Stomach smooth muscle (tissue), 2 donors: ENCODE data around the gene STYXL2.

ENCODE experiments used
- H3K27ac ChIP-seq: one replicate; pipeline ENCODE4 v1.7.0; 2013; ENCODE audit warnings: mild to moderate bottlenecking, low read length, inconsistent platforms
- H3K27me3 ChIP-seq, 2 donors: one replicate each; pipeline ENCODE4 v1.7.0; 2013; ENCODE audit warnings: low read length in 2 of 2; ENCODE audit not compliant: insufficient read depth in 2 of 2, control insufficient read depth in 1 of 2
- H3K36me3 ChIP-seq, 2 donors: one replicate each; pipeline ENCODE4 v1.7.0; 2013; ENCODE audit warnings: low read length in 2 of 2; ENCODE audit not compliant: control insufficient read depth in 2 of 2, insufficient read depth in 2 of 2
- H3K4me1 ChIP-seq: one replicate; pipeline ENCODE4 v1.7.0; 2013; ENCODE audit warnings: low read length; ENCODE audit not compliant: control insufficient read depth, insufficient read depth
- H3K4me3 ChIP-seq, 2 donors: one replicate each; pipeline ENCODE4 v1.7.0; 2013; ENCODE audit warnings: low read length in 2 of 2
- H3K9ac ChIP-seq, 2 donors: one replicate each; pipeline ENCODE4 v1.7.0; 2013; ENCODE audit warnings: low read length in 2 of 2, mild to moderate bottlenecking in 1 of 2
- H3K9me3 ChIP-seq, 2 donors: one replicate each; pipeline ENCODE4 v1.7.0; 2013; ENCODE audit warnings: low read length in 2 of 2; ENCODE audit not compliant: control insufficient read depth in 2 of 2
- donor health status: healthy.
- donor health status: Pancreatic carcinoma.

Gene STYXL2

GRCh38 chr1:167077868-167078210 lies 16.0 kb upstream of the STYXL2 start:
- Histone ChIP-seq H3K4me1 (no peaks in the 10 kb centered on the region), H3K27me3 (peaks cover 4 to 5% of the 10 kb centered on the region in 2 donors), H3K9me3 (no peaks in the 10 kb centered on the region), H3K9ac (no peak overlapping the region), H3K36me3 (no peaks in the 10 kb centered on the region), H3K4me3 (no peak overlapping the region), H3K27ac (no peak overlapping the region)

GRCh38 chr1:167081594-167082156 lies 12.2 kb upstream of the STYXL2 start:
- Histone ChIP-seq H3K27me3 (peaks cover 4 to 7% of the 10 kb centered on the region in 2 donors), H3K4me1 (no peaks in the 10 kb centered on the region), H3K4me3 (no peak overlapping the region), H3K9me3 (no peaks in the 10 kb centered on the region), H3K27ac (no peak overlapping the region), H3K36me3 (no peaks in the 10 kb centered on the region), H3K9ac (no peak overlapping the region)

DNA sequence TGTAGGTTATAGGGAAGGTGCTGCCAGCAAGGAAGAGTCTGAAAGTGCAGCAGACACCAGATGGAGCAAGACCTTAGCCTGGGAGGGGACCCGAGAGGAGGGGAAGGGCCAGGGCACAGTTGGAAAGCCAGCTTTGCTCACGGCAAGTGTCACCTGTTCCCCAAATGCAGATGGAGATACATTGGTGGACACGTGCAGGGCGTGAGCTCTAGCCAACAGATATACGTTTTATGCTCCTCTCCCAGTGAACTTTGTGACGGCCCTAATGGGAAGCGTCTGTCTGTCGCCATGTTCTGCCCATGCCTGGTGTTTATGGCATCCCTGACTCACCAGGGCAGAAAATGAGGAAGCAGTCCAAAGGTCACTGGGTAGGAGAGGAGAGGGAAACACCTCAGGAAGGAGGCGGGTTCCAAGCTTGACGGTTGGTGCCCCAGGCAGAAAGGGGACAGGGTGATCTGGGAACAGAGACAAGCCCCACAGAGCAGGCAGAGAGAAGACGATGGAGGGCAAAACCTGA lies 11.3 kb upstream of the STYXL2 start:
- H3K9ac ChIP-seq = no peak overlapping the region
- no peaks in the 10 kb centered on the region for H3K4me1 ChIP-seq
- no peak overlapping the region for H3K4me3 ChIP-seq
- H3K27me3 ChIP-seq = peaks cover 4 to 7% of the 10 kb centered on the region in 2 donors
- H3K9me3 ChIP-seq = no peaks in the 10 kb centered on the region
- no peaks in the 10 kb centered on the region for H3K36me3 ChIP-seq
- no peak overlapping the region for H3K27ac ChIP-seq

GRCh38 chr1:167083066-167083665 lies 10.7 kb upstream of the STYXL2 start:
- Histone ChIP-seq H3K27ac (no peak overlapping the region), H3K36me3 (no peaks in the 10 kb centered on the region), H3K27me3 (peaks cover 4 to 7% of the 10 kb centered on the region in 2 donors), H3K4me3 (no peak overlapping the region), H3K9me3 (no peaks in the 10 kb centered on the region), H3K4me1 (no peaks in the 10 kb centered on the region), H3K9ac (no peak overlapping the region)

- Histone ChIP-seq H3K9me3 (no peaks in the 10 kb centered on the region), H3K36me3 (no peaks in the 10 kb centered on the region), H3K27me3 (peaks cover 4 to 7% of the 10 kb centered on the region in 2 donors), H3K4me1 (no peaks in the 10 kb centered on the region), H3K4me3 (no peak overlapping the region), H3K27ac (no peak overlapping the region), H3K9ac (no peak overlapping the region)
Observed at GRCh38 chr1:167083871-167084270, 10.0 kb upstream of the STYXL2 start.

GRCh38 chr1:167084757-167085156 lies 9.1 kb upstream of the STYXL2 start:
- Histone ChIP-seq H3K4me3 (no peak overlapping the region), H3K27ac (no peak overlapping the region), H3K9me3 (no peaks in the 10 kb centered on the region), H3K27me3 (peaks cover 4 to 7% of the 10 kb centered on the region in 2 donors), H3K4me1 (no peaks in the 10 kb centered on the region), H3K9ac (no peak overlapping the region), H3K36me3 (no peaks in the 10 kb centered on the region)

GRCh38 chr1:167086033-167086432 lies 7.8 kb upstream of the STYXL2 start:
- H3K27ac ChIP-seq = no peak overlapping the region
- no peak overlapping the region for H3K4me3 ChIP-seq

DNA sequence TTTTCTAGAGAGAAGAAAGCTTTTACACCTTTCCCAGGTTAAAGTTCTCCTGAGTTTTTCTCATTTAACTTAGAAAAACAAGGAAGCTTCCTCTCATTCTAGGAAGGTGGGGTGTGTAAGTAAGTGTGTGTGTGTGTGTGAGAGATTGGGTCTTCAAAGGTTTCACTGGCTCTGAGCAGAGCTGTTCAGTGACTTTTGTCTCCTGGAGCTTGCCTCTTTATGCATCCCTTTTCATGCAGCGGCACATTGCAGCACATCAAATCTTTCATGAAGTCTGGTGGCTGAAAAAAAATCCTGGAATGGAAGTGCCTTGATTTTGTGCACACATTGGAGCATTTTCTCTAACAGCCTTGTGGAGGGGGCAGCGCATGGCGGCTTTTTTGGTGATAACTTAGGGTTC lies 7.1 kb upstream of the STYXL2 start:
- H3K4me3 ChIP-seq = no peak overlapping the region
- peaks cover 3 to 4% of the 10 kb centered on the region in 2 donors for H3K27me3 ChIP-seq
- H3K36me3 ChIP-seq = no peaks in the 10 kb centered on the region
- no peak overlapping the region for H3K9ac ChIP-seq
- H3K27ac ChIP-seq = no peak overlapping the region
- H3K4me1 ChIP-seq = no peaks in the 10 kb centered on the region
- no peaks in the 10 kb centered on the region for H3K9me3 ChIP-seq

More at GRCh38 chr1:167086033-167086432, 7.8 kb upstream of the STYXL2 start:
- Histone ChIP-seq H3K27me3 (peaks cover 4 to 6% of the 10 kb centered on the region in 2 donors), H3K36me3 (no peaks in the 10 kb centered on the region), H3K9me3 (no peaks in the 10 kb centered on the region), H3K4me1 (no peaks in the 10 kb centered on the region), H3K9ac (no peak overlapping the region)

DNA sequence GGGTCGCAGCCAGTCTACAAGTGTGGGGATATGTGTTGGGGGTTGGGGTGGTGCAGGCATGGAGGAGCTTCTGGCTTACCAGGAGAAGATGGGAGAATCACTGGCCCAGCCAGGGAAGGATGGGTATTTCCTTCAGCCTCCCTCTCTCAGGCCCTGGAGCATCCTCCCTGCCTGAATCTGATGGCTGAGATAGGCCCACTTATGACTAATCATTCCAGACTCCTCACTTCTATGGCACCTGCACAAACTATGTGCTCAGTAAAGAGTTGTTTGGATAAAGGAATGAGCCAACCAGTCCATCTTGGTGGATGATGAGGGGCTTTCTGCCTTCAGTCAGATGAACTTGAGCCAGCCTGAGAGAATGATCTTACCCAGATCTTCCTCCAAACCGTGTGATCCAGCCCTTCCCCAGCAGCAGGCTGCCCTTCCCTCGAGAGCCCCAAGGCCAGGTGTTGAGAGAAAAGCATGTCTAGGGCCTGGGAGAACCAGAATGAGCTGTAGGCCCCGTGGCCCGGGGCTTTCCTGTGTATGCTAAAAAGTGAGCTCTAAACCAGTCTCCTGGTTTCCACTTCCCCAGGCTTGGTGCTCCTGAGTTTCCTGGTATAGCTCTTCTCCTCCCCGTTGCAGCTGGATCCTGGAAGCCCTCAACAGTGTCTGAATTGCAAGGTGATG lies 5.0 kb upstream of the STYXL2 start:
- no peak overlapping the region for H3K27ac ChIP-seq
- no peak overlapping the region for H3K4me3 ChIP-seq
- H3K9ac ChIP-seq = no peak overlapping the region

GRCh38 chr1:167089939-167090313 lies 3.9 kb upstream of the STYXL2 start:
- Histone ChIP-seq H3K36me3 (no peaks in the 10 kb centered on the region), H3K9ac (no peak overlapping the region), H3K27ac (no peak overlapping the region), H3K4me1 (no peaks in the 10 kb centered on the region), H3K9me3 (no peaks in the 10 kb centered on the region), H3K27me3 (no peaks in the 10 kb centered on the region), H3K4me3 (no peak overlapping the region)

More for the DNA sequence above, 5.0 kb upstream of the STYXL2 start:
- Histone ChIP-seq H3K4me1 (no peaks in the 10 kb centered on the region), H3K36me3 (no peaks in the 10 kb centered on the region), H3K9me3 (no peaks in the 10 kb centered on the region), H3K27me3 (no peaks in the 10 kb centered on the region)
